ENCODE measurements around the gene ACTN2. TPM values are rescaled to one million over a fixed set of nuclear protein-coding genes. Genes with fewer than 3 reads are reported as not detected.

ACTN2 gene
- total RNA-seq, 1 donor from 2014 or later = 1.5 TPM

DNA sequence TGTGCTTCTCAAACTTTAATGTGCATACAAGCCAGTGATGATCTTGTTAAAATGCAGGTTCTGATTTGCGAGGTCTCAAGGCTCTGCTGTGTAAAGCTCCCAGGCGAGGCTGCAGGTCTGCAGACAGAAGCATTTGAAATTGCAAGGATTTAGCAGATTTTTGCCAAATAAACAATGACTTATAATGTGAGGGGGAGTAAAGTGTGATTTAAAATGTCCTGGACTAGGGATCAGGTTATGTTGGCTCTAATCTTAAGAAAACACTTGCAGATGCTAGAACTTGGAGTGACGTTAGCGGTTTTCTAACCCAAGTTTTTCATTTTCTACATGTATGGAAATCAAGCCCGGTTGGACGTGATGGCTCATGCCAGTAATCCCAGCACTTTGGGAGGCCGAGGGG lies 16.2 kb upstream of the ACTN2 start:
- DNase-seq (ENCODE audit: extremely low spot score in 2 of 2) = no peak
- Histone ChIP-seq H3K4me1 (no peaks in the 10 kb centered on the region), H3K36me3 (no peaks in the 10 kb centered on the region), H3K27me3 (no peaks in the 10 kb centered on the region), H3K9me3 (no peaks in the 10 kb centered on the region), H3K4me3 (no peak overlapping the region), H3K27ac (no peak overlapping the region)
- TF ChIP-seq, protein P1, sequence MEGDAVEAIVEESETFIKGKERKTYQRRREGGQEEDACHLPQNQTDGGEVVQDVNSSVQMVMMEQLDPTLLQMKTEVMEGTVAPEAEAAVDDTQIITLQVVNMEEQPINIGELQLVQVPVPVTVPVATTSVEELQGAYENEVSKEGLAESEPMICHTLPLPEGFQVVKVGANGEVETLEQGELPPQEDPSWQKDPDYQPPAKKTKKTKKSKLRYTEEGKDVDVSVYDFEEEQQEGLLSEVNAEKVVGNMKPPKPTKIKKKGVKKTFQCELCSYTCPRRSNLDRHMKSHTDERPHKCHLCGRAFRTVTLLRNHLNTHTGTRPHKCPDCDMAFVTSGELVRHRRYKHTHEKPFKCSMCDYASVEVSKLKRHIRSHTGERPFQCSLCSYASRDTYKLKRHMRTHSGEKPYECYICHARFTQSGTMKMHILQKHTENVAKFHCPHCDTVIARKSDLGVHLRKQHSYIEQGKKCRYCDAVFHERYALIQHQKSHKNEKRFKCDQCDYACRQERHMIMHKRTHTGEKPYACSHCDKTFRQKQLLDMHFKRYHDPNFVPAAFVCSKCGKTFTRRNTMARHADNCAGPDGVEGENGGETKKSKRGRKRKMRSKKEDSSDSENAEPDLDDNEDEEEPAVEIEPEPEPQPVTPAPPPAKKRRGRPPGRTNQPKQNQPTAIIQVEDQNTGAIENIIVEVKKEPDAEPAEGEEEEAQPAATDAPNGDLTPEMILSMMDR (IDR thresholded peaks at IDR 0.05) = no peak
- TF ChIP-seq POLR2A (IDR thresholded peaks at IDR 0.05) = no peak
- no peak for TF ChIP-seq POLR2AphosphoS5 (IDR thresholded peaks at IDR 0.05; ENCODE audit: insufficient read depth in 1 of 2, low read depth in 1 of 2)
- intact Hi-C loops (cut with DNase I) = no loop called here

DNA sequence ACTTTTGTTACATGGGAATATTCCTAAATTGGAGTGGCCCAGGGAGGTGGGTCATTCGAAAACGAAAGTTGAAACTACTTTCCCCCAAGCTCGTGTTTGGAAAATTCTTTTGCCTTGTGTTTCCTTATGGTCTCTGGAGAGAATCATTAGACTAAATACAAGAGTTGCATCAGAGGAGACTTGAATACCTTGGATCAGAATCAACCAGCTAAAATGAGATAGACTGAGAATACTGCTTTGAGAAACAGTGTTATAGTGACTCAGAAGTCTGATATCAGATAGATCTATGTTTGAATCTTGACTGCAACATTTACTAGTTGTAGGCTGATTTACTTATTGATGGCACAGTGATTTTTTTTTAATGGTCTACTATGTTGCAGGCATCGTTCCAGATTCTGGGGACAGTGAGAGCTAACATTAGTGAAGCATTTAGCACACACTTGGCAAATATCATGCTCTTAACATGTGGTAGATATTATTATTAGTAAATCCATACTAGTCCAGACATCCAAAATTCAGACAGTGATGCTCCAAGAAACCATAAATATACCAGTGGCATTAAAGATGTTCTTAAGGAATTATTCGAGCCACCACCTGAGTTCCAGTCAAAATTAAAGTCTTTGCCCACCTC lies 12.9 kb upstream of the ACTN2 start:
- DNase-seq (ENCODE audit: extremely low spot score in 2 of 2) = no peak
- Histone ChIP-seq H3K4me1 (no peaks in the 10 kb centered on the region), H3K27me3 (no peaks in the 10 kb centered on the region), H3K9me3 (no peaks in the 10 kb centered on the region), H3K27ac (no peak overlapping the region), H3K36me3 (no peaks in the 10 kb centered on the region), H3K4me3 (no peak overlapping the region)
- intact Hi-C loops (cut with DNase I) = no loop called here
- TF ChIP-seq POLR2AphosphoS5 (IDR thresholded peaks at IDR 0.05; ENCODE audit: insufficient read depth in 1 of 2, low read depth in 1 of 2) = no peak

DNA sequence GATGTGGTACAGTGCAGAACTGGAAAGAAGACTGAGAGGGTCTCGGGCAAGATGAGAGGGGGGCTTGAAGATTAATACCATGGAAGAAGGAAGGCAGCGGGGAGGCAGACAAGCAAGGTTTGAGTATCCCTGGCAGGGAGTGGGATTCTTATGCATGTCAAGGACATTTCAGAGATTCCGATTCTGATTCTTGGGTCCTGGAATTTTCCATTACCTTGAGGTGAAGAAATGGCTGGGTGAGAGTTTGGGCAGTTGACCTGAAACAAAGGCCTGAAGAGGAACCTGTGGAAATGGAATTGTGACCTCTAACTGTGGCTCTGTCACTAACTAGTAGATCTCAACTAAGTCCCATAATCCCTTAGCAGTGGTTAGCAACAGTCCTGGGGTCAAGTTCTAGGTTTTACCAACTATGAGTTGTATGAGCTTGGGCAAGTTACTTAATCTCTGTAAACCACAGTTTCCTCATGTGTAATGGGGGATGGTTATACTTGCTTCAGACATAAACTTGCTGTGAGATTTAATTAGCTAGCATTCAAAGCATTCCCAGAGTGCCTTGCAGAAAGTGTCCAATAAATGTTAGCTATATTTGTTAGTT lies 8.6 kb upstream of the ACTN2 start:
- no peaks in the 10 kb centered on the region for H3K27me3 ChIP-seq
- H3K4me1 ChIP-seq = no peaks in the 10 kb centered on the region
- H3K9me3 ChIP-seq = no peaks in the 10 kb centered on the region
- H3K4me3 ChIP-seq = no peak overlapping the region
- no peak for DNase-seq (ENCODE audit: extremely low spot score in 2 of 2)
- TF ChIP-seq POLR2A (IDR thresholded peaks at IDR 0.05) (no peak), POLR2AphosphoS5 (IDR thresholded peaks at IDR 0.05; ENCODE audit: insufficient read depth in 1 of 2, low read depth in 1 of 2) (no peak)
- TF ChIP-seq, protein P1 (IDR thresholded peaks at IDR 0.05) = no peak
- no peak overlapping the region for H3K27ac ChIP-seq
- intact Hi-C loops (cut with DNase I) = no loop called here
- H3K36me3 ChIP-seq = no peaks in the 10 kb centered on the region

DNA sequence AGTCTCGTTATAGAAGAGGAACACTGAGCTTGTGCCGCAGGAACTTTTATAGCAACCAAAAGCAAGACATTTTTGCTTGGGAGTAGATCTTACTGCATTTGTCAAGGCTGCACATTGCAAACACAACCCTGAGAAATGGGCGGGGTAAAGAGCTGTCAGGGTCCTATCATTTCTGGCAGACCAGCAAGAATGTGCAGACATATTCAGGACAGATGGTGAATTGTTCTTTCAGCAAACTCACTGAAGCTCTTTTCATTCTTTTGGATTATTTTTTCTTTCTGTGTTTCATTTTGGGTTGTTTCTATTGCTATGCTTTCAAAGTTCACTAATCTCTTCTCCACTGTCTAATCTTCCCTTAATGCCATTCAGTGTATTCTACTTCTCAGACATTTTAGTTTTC lies 5.1 kb upstream of the ACTN2 start:
- H3K4me3 ChIP-seq = no peak overlapping the region
- H3K4me1 ChIP-seq = no peaks in the 10 kb centered on the region
- intact Hi-C loops (cut with DNase I) = no loop called here
- no peaks in the 10 kb centered on the region for H3K27me3 ChIP-seq
- TF ChIP-seq POLR2AphosphoS5 (IDR thresholded peaks at IDR 0.05; ENCODE audit: insufficient read depth in 1 of 2, low read depth in 1 of 2) = no peak
- TF ChIP-seq, protein P1 (IDR thresholded peaks at IDR 0.05) = no peak
- no peak for TF ChIP-seq POLR2A (IDR thresholded peaks at IDR 0.05)
- no peak overlapping the region for H3K27ac ChIP-seq
- H3K36me3 ChIP-seq = no peaks in the 10 kb centered on the region
- DNase-seq (ENCODE audit: extremely low spot score in 2 of 2) = no peak
- H3K9me3 ChIP-seq = no peaks in the 10 kb centered on the region

DNA sequence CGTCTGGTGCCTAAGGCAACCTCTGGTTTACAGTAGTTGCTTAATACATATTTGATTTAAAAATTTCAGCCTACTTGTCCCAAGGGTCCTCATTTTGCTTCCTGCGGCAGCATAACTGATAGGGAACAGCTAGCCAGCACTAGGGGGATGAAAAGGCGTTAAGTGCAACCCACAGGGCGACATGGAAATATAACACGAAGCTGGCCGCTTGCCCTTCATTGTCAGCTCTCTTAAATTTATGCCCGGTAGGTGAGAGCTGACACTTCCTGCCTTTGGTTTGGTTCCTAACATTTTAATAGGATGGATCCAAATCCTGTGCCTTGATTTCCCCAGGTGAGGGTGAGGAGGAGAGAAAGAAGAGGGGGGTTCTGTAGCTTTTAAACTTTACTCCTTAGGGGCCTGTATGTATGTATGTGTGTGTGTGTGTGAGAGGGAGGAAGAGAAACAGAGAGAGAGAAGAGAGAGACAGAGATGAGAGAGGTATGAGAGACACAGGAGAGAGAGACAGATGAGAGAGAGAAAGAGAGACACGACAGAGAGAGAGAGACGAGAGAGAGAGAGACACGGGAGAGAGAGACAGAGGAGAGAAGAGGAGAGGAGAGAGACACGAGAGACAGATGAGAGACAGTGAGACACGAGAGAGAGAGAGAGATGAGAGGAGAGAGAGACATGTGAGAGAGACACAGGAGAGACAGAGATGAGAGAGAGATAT lies 938 bp upstream of the ACTN2 start:
- intact Hi-C loops (cut with DNase I) = no loop called here
- Histone ChIP-seq H3K4me3 (no peak overlapping the region), H3K27me3 (no peaks in the 10 kb centered on the region), H3K4me1 (peaks cover 11% of the 10 kb centered on the region), H3K36me3 (no peaks in the 10 kb centered on the region), H3K9me3 (no peaks in the 10 kb centered on the region), H3K27ac (no peak overlapping the region)
- TF ChIP-seq, protein P1 (IDR thresholded peaks at IDR 0.05) = no peak
- TF ChIP-seq POLR2A (IDR thresholded peaks at IDR 0.05) = no peak
- no peak for TF ChIP-seq POLR2AphosphoS5 (IDR thresholded peaks at IDR 0.05; ENCODE audit: insufficient read depth in 1 of 2, low read depth in 1 of 2)
- no peak for DNase-seq (ENCODE audit: extremely low spot score in 2 of 2)
